Peyer's patch (tissue), 4 donors: Measurements from ENCODE around the gene PRG3. TPM values are rescaled to one million over a fixed set of nuclear protein-coding genes. Genes with fewer than 3 reads are reported as not detected.

Source experiments
- DNase-seq, 3 donors: peaks; one replicate each; pipeline ENCODE4 v3.0.0-alpha.2; 2017 to 2019
- H3K27ac ChIP-seq, 4 donors: fragments of 200-600 bp; sonication (generic); one replicate each; pipeline ENCODE4 v1.5.1; 2016 to 2019
- H3K27me3 ChIP-seq, 2 donors: fragments of 200-600 bp; sonication (generic); one replicate each; pipeline ENCODE4 v1.5.1; 2019
- H3K36me3 ChIP-seq, 3 donors: fragments of 200-600 bp; sonication (generic); one replicate each; pipeline ENCODE4 v1.5.1; 2016 to 2019
- H3K4me1 ChIP-seq, 4 donors: fragments of 200-600 bp; sonication (generic); one replicate each; pipeline ENCODE4 v1.5.1; 2016 to 2019
- H3K4me3 ChIP-seq, 4 donors: fragments of 200-600 bp; sonication (generic); 1 replicate in 3 of 4; 2 replicates in 1 of 4; pipeline ENCODE4 v1.5.1; 2016 to 2019; ENCODE audit warnings: mild to moderate bottlenecking in 1 of 4
- H3K9me3 ChIP-seq, 4 donors: fragments of 200-600 bp; sonication (generic); one replicate each; pipeline ENCODE4 v1.5.1; 2016 to 2019; ENCODE audit warnings: mild to moderate bottlenecking in 1 of 4
- POLR2A ChIP-seq, 2 donors: fragments of 450-650 bp; IDR thresholded peaks; one replicate each; pipeline ENCODE4 v1.5.1; 2017; ENCODE audit warnings: antibody characterized with exemption in 2 of 2, mild to moderate bottlenecking in 2 of 2, moderate library complexity in 2 of 2
- total RNA-seq, 4 donors: library from RNA; depleted of rRNA; stranded (reverse); fragments of >200 nt; gene quantifications; one replicate each; pipeline ENCODE4 v1.1.0, GENCODE V29; 2016
- TF ChIP-seq, protein P1 (sequence below), 6 experiments: fragments of 450-650 bp in 4 of 6; fragments of 200-600 bp in 2 of 6; sonication (generic) in 1 of 6; IDR thresholded peaks; one replicate each; pipeline ENCODE4 v1.5.1; 2017 to 2019; ENCODE audit warnings: antibody characterized with exemption in 6 of 6, mild to moderate bottlenecking in 3 of 6, moderate library complexity in 1 of 6

Gene PRG3
- total RNA-seq, 4 donors from 2014 or later = not detected

DNA sequence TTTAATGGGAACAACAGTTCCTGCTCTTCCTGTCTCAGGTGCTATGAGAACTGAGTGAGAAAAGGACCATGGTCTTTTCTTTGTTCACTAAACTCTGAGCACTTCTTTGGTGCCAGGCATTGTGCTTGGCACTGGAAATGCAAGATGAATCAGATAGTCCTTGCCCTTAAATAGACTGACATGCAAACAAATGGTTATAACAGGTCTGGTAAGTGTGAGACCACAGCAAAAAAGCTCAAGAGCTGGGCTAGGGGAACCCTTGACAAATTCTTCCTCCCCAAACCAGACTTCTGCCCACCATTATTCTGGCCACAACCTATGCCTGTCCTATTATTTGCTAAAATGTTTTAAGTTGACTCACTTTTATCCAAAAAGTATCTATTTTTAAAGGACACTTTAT lies 40.9 kb upstream of the PRG3 start:
- H3K27me3 ChIP-seq = no peaks in the 10 kb centered on the region
- no peak overlapping the region for H3K27ac ChIP-seq
- no peak for TF ChIP-seq POLR2A (IDR thresholded peaks at IDR 0.05)
- TF ChIP-seq, protein P1, sequence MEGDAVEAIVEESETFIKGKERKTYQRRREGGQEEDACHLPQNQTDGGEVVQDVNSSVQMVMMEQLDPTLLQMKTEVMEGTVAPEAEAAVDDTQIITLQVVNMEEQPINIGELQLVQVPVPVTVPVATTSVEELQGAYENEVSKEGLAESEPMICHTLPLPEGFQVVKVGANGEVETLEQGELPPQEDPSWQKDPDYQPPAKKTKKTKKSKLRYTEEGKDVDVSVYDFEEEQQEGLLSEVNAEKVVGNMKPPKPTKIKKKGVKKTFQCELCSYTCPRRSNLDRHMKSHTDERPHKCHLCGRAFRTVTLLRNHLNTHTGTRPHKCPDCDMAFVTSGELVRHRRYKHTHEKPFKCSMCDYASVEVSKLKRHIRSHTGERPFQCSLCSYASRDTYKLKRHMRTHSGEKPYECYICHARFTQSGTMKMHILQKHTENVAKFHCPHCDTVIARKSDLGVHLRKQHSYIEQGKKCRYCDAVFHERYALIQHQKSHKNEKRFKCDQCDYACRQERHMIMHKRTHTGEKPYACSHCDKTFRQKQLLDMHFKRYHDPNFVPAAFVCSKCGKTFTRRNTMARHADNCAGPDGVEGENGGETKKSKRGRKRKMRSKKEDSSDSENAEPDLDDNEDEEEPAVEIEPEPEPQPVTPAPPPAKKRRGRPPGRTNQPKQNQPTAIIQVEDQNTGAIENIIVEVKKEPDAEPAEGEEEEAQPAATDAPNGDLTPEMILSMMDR (IDR thresholded peaks at IDR 0.05) = no peak
- H3K9me3 ChIP-seq = no peaks in the 10 kb centered on the region
- peaks cover 0 to 18% (median 0%) of the 10 kb centered on the region in 3 donors for H3K36me3 ChIP-seq
- DNase-seq = no peak
- H3K4me3 ChIP-seq = no peak overlapping the region
- peaks cover 0 to 26% (median 22%) of the 10 kb centered on the region in 4 donors for H3K4me1 ChIP-seq

DNA sequence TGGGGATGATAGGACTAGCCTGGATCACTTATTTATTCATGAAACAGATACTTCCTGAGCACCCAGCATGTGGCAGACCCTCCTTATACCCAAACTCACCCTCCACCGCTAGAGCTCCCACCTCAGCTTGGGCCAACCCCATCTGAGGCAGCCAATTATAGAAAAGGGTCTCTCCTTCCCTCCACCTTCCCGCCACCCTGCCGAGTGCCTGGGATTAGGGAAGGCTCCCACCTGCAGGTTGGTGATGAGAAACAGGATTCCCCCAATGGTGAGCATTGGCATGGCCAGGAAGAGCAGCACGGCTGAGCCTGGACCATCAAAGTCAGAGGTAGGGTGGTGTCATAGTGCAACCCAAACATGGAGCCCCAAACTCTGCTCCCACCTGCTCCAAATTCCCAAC lies 40.1 kb upstream of the PRG3 start:
- no peak for DNase-seq
- H3K36me3 ChIP-seq = peaks cover 0 to 25% (median 0%) of the 10 kb centered on the region in 3 donors
- H3K4me3 ChIP-seq = no peak overlapping the region
- H3K27me3 ChIP-seq = no peaks in the 10 kb centered on the region
- TF ChIP-seq, protein P1 (IDR thresholded peaks at IDR 0.05) = no peak
- TF ChIP-seq POLR2A (IDR thresholded peaks at IDR 0.05) = no peak
- H3K9me3 ChIP-seq = no peaks in the 10 kb centered on the region
- H3K4me1 ChIP-seq = peaks cover 0 to 24% (median 19%) of the 10 kb centered on the region in 4 donors
- no peak overlapping the region for H3K27ac ChIP-seq

DNA sequence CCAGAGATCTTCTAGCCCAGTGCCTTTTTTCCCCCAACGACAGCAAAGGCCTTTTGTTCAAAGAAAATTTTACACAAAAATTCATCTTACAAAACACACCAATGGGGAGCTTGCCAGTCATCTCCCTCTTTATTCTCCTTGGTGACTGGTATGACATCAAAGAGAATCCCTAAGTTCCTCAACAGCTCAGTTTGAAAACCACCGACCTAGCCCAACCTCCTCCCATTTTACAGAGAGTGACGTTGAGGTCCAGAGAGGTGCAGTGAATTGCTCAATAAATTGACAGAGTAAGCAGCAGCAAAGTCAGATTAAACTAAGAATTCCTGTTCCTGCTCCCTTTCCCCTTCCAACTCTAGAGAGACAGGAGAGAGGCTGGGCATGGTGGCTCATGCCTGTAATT lies 38.2 kb upstream of the PRG3 start:
- no peaks in the 10 kb centered on the region for H3K27me3 ChIP-seq
- peaks cover 0 to 5% (median 2%) of the 10 kb centered on the region in 4 donors for H3K4me1 ChIP-seq
- peaks cover 0 to 41% (median 0%) of the 10 kb centered on the region in 3 donors for H3K36me3 ChIP-seq
- no peaks in the 10 kb centered on the region for H3K9me3 ChIP-seq
- TF ChIP-seq POLR2A (IDR thresholded peaks at IDR 0.05) = no peak
- TF ChIP-seq, protein P1 (IDR thresholded peaks at IDR 0.05) = no peak
- no peak overlapping the region for H3K4me3 ChIP-seq
- DNase-seq = no peak
- H3K27ac ChIP-seq = no peak overlapping the region

DNA sequence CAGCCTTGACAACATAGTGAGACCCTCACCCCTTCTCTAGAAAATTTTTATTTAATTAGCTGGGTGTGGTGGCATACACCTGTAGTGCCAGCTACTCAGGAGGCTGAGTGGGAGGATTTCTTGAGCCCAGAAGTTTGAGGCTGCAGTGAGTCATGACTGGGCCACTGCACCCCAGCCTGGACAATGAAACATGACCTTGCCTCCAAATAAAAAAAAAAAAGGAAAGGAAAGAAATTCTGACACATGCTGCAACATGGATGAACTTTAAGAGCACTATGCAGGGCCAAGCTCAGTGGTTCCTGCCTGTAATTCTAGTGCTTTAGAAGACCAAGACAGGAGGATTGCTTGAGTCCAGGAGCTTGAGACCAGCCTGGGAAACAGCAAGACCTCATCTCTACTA lies 37.2 kb upstream of the PRG3 start:
- Histone ChIP-seq H3K36me3 (peaks cover 0 to 49% (median 0%) of the 10 kb centered on the region in 3 donors), H3K27ac (no peak overlapping the region), H3K9me3 (no peaks in the 10 kb centered on the region), H3K27me3 (no peaks in the 10 kb centered on the region), H3K4me1 (no peaks in the 10 kb centered on the region), H3K4me3 (no peak overlapping the region)
- no peak for DNase-seq
- TF ChIP-seq POLR2A (IDR thresholded peaks at IDR 0.05) = no peak
- TF ChIP-seq, protein P1 (IDR thresholded peaks at IDR 0.05) = no peak

DNA sequence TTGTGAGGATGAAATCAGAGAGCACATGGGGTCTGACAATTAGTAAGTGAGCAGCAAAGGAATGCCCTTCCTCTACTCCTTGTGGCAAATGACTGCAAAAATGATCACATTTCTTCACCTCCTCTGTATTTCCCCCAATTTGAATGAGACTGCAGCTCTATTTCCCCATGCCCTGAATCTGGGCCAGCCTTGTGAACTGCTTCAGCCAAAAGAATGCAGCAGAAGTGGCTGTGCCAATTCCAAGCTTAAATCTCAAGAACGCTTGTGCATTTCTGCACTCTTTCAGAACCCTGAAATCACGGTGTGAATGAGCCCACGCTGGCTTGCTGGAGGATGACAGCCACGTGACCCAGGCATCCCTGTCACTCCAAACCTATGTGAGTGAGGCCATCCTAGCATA lies 36.1 kb upstream of the PRG3 start:
- Histone ChIP-seq H3K36me3 (peaks cover 0 to 49% (median 0%) of the 10 kb centered on the region in 3 donors), H3K27me3 (no peaks in the 10 kb centered on the region), H3K4me3 (no peak overlapping the region), H3K4me1 (no peaks in the 10 kb centered on the region), H3K27ac (no peak overlapping the region), H3K9me3 (no peaks in the 10 kb centered on the region)
- no peak for DNase-seq
- no peak for TF ChIP-seq POLR2A (IDR thresholded peaks at IDR 0.05)
- TF ChIP-seq, protein P1 (IDR thresholded peaks at IDR 0.05) = no peak

DNA sequence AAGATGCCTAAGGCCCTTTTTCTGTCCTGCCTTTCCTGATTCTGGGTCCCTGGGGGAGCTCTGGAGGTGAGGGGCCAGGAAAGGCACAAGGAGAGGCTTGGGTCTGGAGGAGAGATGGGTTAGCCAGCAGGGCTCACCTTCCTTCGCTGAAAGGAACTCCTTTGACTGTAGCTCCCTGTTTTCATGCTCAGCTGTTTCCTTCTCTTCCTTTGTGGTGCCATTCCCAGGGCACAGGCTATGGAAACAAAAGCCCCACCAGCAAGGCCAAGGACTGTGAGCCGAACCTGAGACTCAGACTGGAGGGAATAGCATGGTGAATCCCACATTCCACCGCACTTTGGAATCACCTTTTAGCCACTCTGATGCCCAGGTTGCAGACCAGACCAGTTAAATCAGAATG lies 35.5 kb upstream of the PRG3 start:
- TF ChIP-seq, protein P1 (IDR thresholded peaks at IDR 0.05) = no peak
- TF ChIP-seq POLR2A (IDR thresholded peaks at IDR 0.05) = no peak
- no peak overlapping the region for H3K4me3 ChIP-seq
- H3K4me1 ChIP-seq = no peaks in the 10 kb centered on the region
- no peaks in the 10 kb centered on the region for H3K9me3 ChIP-seq
- peaks cover 0 to 49% (median 0%) of the 10 kb centered on the region in 3 donors for H3K36me3 ChIP-seq
- H3K27me3 ChIP-seq = no peaks in the 10 kb centered on the region
- no peak overlapping the region for H3K27ac ChIP-seq
- no peak for DNase-seq
